ENCODE data around the gene ZFAND3. TPM values are rescaled to one million over a fixed set of nuclear protein-coding genes. Genes with fewer than 3 reads are reported as not detected.

Gene ZFAND3
- total and polyA plus RNA-seq, 10 of the 15 experiments (the other 5 are each of a cell fraction or from before 2014, with no cell fraction given) = 0.90 to 34.4 (median 16.3) TPM

GRCh38 chr6:37783856-37784584, 35.5 kb upstream of the ZFAND3 start (continued):
- no peak for TF ChIP-seq NR2F1 (conservative IDR thresholded peaks at IDR 0.05)
- TF ChIP-seq RBBP5 (conservative IDR thresholded peaks at IDR 0.05) = no peak
- TF ChIP-seq BCLAF1 (IDR thresholded peaks at IDR 0.05) = no peak
- TF ChIP-seq TAF1 (IDR thresholded peaks at IDR 0.05; ENCODE audit: borderline replicate concordance, low read depth, low read length) = peak; percentile 39; the same call in 1 of the 2 replicates
- no peak for TF ChIP-seq SIX5 (IDR thresholded peaks at IDR 0.05; ENCODE audit: low read depth, low read length, severe bottlenecking)
- TF ChIP-seq BHLHE40 (IDR thresholded peaks at IDR 0.05; ENCODE audit: borderline replicate concordance in 1 of 2, low read depth in 2 of 2, low read length in 1 of 2) = peak in 1 of 2 experiments; percentile 39; a peak in 1 of 4 replicates
- no peak for TF ChIP-seq RB1 (IDR thresholded peaks at IDR 0.05; ENCODE audit: borderline replicate concordance)
- no peak for TF ChIP-seq PKNOX1 (IDR thresholded peaks at IDR 0.05)
- TF ChIP-seq SP1 (IDR thresholded peaks at IDR 0.05; ENCODE audit: low read depth, low read length) = no peak
- no peak for TF ChIP-seq NKRF (conservative IDR thresholded peaks at IDR 0.05)
- TF ChIP-seq STAT3 (IDR thresholded peaks at IDR 0.05; ENCODE audit: low read depth, low read length) = no peak
- TF ChIP-seq PML (IDR thresholded peaks at IDR 0.05; ENCODE audit: low read length) = no peak
- no peak for TF ChIP-seq MTA3 (IDR thresholded peaks at IDR 0.05; ENCODE audit: borderline replicate concordance, low read length)
- TF ChIP-seq MLLT1 (IDR thresholded peaks at IDR 0.05) = 0 out of 2 replicates have a peak, but pooled peaks have one; percentile 48
- no peak for TF ChIP-seq BCL11A (IDR thresholded peaks at IDR 0.05; ENCODE audit: low read depth, low read length)
- no peak for TF ChIP-seq SRF (IDR thresholded peaks at IDR 0.05; ENCODE audit: low read depth in 2 of 2, low read length in 2 of 2)
- no peak for TF ChIP-seq NFXL1 (IDR thresholded peaks at IDR 0.05; ENCODE audit: borderline replicate concordance)
- TF ChIP-seq STAT1 (conservative IDR thresholded peaks at IDR 0.05) = no peak
- no peak for TF ChIP-seq DPF2 (IDR thresholded peaks at IDR 0.05)
